IMR-90 (cell line): ENCODE measurements around the gene DNAJC27. TPM values are rescaled to one million over a fixed set of nuclear protein-coding genes. Genes with fewer than 3 reads are reported as not detected.

Experiments used
- ATAC-seq: fragments of 200-7000 bp; cut with Tn5 transposase; 2 replicates; pipeline ENCODE4 v1.9.1; 2020; ENCODE audit warnings: low read depth, mild to moderate bottlenecking, moderate library complexity
- BruUV-seq: library from RNA; stranded (reverse); fragments of 400-500 nt; replicated peaks from 2 replicates; lab custom pipeline; 2021; lab: Mats Ljungman, UMichigan
- CTCF ChIA-PET: fragments of 300-600 bp; formaldehyde crosslinking; extraction: SDS; loops from one replicate; lab custom pipeline; 2021; ENCODE audit warnings: antibody characterized with exemption; lab: Yijun Ruan, JAX
- POLR2A ChIA-PET: fragments of 300-600 bp; sonication (Branson Sonifier 250); formaldehyde crosslinking; loops from one replicate; lab custom pipeline; 2022; ENCODE audit warnings: antibody characterized with exemption; ENCODE audit not compliant: unreplicated experiment; lab: Charles Lee
- DNase-seq: peaks from one replicate; pipeline ENCODE4 v3.0.0; 2013
- H2AFZ ChIP-seq: replicated peaks from 2 replicates; pipeline ENCODE3; 2013; ENCODE audit warnings: low read length, mild to moderate bottlenecking; ENCODE audit not compliant: poor library complexity
- H2AK5ac ChIP-seq: 2 replicates; pipeline ENCODE4 v1.6.1; 2013; ENCODE audit warnings: low read depth, low read length, inconsistent platforms
- H2AK9ac ChIP-seq: replicated peaks from 2 replicates; pipeline ENCODE3; 2013; ENCODE audit warnings: mild to moderate bottlenecking, low read depth, low read length, moderate library complexity; ENCODE audit not compliant: poor library complexity
- H2BK120ac ChIP-seq: 2 replicates; pipeline ENCODE4 v1.6.1; 2013; ENCODE audit warnings: low read depth, low read length, inconsistent platforms
- H2BK15ac ChIP-seq: 3 replicates; pipeline ENCODE4 v1.6.1; 2013; ENCODE audit warnings: low read depth, low read length, inconsistent platforms
- H2BK20ac ChIP-seq: 2 replicates; pipeline ENCODE4 v1.6.1; 2013; ENCODE audit warnings: low read depth, mild to moderate bottlenecking, inconsistent platforms, low read length, moderate library complexity
- H2BK5ac ChIP-seq: 2 replicates; pipeline ENCODE4 v1.6.1; 2013; ENCODE audit warnings: mild to moderate bottlenecking, low read depth, low read length, inconsistent platforms; ENCODE audit not compliant: poor library complexity, severe bottlenecking
- H3K14ac ChIP-seq: replicated peaks from 2 replicates; pipeline ENCODE4 v1.6.1; 2013; ENCODE audit warnings: low read depth, low read length, inconsistent platforms
- H3K18ac ChIP-seq: 2 replicates; pipeline ENCODE4 v1.6.1; 2013; ENCODE audit warnings: low read depth, low read length, control low read depth
- H3K23ac ChIP-seq: 2 replicates; pipeline ENCODE4 v1.6.1; 2013; ENCODE audit warnings: low read depth, low read length, inconsistent platforms
- H3K27ac ChIP-seq: 2 replicates; pipeline ENCODE4 v1.5.1; 2013; ENCODE audit warnings: mild to moderate bottlenecking, control low read depth, low read length; ENCODE audit not compliant: insufficient read depth
- H3K27me3 ChIP-seq: 2 replicates; pipeline ENCODE4 v1.6.1; 2013; ENCODE audit warnings: low read length; ENCODE audit not compliant: control insufficient read depth, insufficient read depth
- H3K36me3 ChIP-seq: 2 replicates; pipeline ENCODE4 v1.6.1; 2013; ENCODE audit warnings: low read length, mixed read lengths; ENCODE audit not compliant: control insufficient read depth, insufficient read depth
- H3K4ac ChIP-seq: 2 replicates; pipeline ENCODE4 v1.6.1; 2013; ENCODE audit warnings: low read depth, low read length, inconsistent platforms
- H3K4me1 ChIP-seq: 2 replicates; pipeline ENCODE4 v1.6.1; 2013; ENCODE audit warnings: low read length, mixed read lengths; ENCODE audit not compliant: control insufficient read depth, insufficient read depth
- H3K4me2 ChIP-seq: 2 replicates; pipeline ENCODE4 v1.6.1; 2013; ENCODE audit warnings: low read depth, mild to moderate bottlenecking, control low read depth, low read length, moderate library complexity
- H3K4me3 ChIP-seq: 2 replicates; pipeline ENCODE4 v1.5.1; 2013; ENCODE audit warnings: low read depth, mild to moderate bottlenecking, control low read depth, low read length, moderate library complexity; ENCODE audit not compliant: insufficient read depth
- H3K56ac ChIP-seq: 2 replicates; pipeline ENCODE4 v1.6.1; 2013; ENCODE audit warnings: low read length, inconsistent platforms; ENCODE audit not compliant: insufficient read depth; ENCODE audit errors: extremely low read depth
- H3K79me1 ChIP-seq, 2 experiments: 2 replicates each; pipeline ENCODE4 v1.6.1; 2013; ENCODE audit warnings: low read length in 2 of 2, inconsistent platforms in 1 of 2, low read depth in 1 of 2
- H3K9ac ChIP-seq: 2 replicates; pipeline ENCODE4 v1.6.1; 2013; ENCODE audit warnings: low read depth, low read length, control low read depth
- H3K9me1 ChIP-seq: 2 replicates; pipeline ENCODE4 v1.6.1; 2013; ENCODE audit warnings: low read length, inconsistent platforms; ENCODE audit not compliant: insufficient read depth
- H3K9me3 ChIP-seq: 2 replicates; pipeline ENCODE4 v1.6.1; 2013; ENCODE audit warnings: low read length; ENCODE audit not compliant: control insufficient read depth, insufficient read depth
- H4K20me1 ChIP-seq: 2 replicates; pipeline ENCODE4 v1.6.1; 2013; ENCODE audit warnings: low read length, inconsistent platforms; ENCODE audit not compliant: insufficient read depth
- H4K5ac ChIP-seq: 2 replicates; pipeline ENCODE4 v1.6.1; 2013; ENCODE audit warnings: mild to moderate bottlenecking, low read depth, low read length, control low read depth
- H4K8ac ChIP-seq, 2 experiments: 2 replicates each; pipeline ENCODE4 v1.6.1; 2013; ENCODE audit warnings: low read depth in 2 of 2, low read length in 2 of 2, control low read depth in 1 of 2, inconsistent platforms in 1 of 2
- H4K91ac ChIP-seq: 2 replicates; pipeline ENCODE4 v1.6.1; 2013; ENCODE audit warnings: low read depth, low read length, inconsistent platforms; ENCODE audit not compliant: insufficient read depth
- BHLHE40 ChIP-seq: fragments of 150-350 bp; IDR thresholded peaks from 2 replicates; pipeline ENCODE4 v1.6.1; 2016; ENCODE audit warnings: mild to moderate bottlenecking, low read depth, low read length
- CEBPB ChIP-seq: IDR thresholded peaks from 2 replicates; pipeline ENCODE4 v1.6.1; 2012; ENCODE audit warnings: low read depth, low read length, improper control_type of control experiment
- CHD1 ChIP-seq: IDR thresholded peaks from 2 replicates; pipeline ENCODE4 v1.6.1; 2012; ENCODE audit warnings: low read depth, low read length, improper control_type of control experiment
- CTCF ChIP-seq: conservative IDR thresholded peaks from 2 replicates; pipeline ENCODE4 v1.5.1; 2012; ENCODE audit warnings: mild to moderate bottlenecking, low read depth, low read length, improper control_type of control experiment
- ELK1 ChIP-seq: fragments of 150-350 bp; IDR thresholded peaks from 2 replicates; pipeline ENCODE4 v1.6.1; 2016; ENCODE audit warnings: low read depth, mild to moderate bottlenecking, low read length, moderate library complexity, borderline replicate concordance
- FOS ChIP-seq: fragments of 150-350 bp; IDR thresholded peaks from 2 replicates; pipeline ENCODE4 v1.6.1; 2016; ENCODE audit warnings: low read depth, low read length
- MAFK ChIP-seq: IDR thresholded peaks from 2 replicates; pipeline ENCODE4 v1.6.1; 2012; ENCODE audit warnings: low read depth, low read length, improper control_type of control experiment
- MAZ ChIP-seq: IDR thresholded peaks from 2 replicates; pipeline ENCODE4 v1.6.1; 2012; ENCODE audit warnings: low read depth, mild to moderate bottlenecking, low read length, improper control_type of control experiment, moderate library complexity, borderline replicate concordance
- MXI1 ChIP-seq: IDR thresholded peaks from 2 replicates; pipeline ENCODE4 v1.6.1; 2012; ENCODE audit warnings: low read depth, mild to moderate bottlenecking, low read length, moderate library complexity, borderline replicate concordance
- NFE2L2 ChIP-seq: fragments of 150-350 bp; IDR thresholded peaks from 2 replicates; pipeline ENCODE4 v1.6.1; 2016; ENCODE audit warnings: low read depth, mild to moderate bottlenecking, low read length
- POLR2A ChIP-seq: IDR thresholded peaks from 2 replicates; pipeline ENCODE4 v1.6.1; 2012; ENCODE audit warnings: mild to moderate bottlenecking, low read depth, low read length
- RAD21 ChIP-seq: IDR thresholded peaks from 2 replicates; pipeline ENCODE4 v1.6.1; 2012; ENCODE audit warnings: low read length, improper control_type of control experiment
- RCOR1 ChIP-seq: IDR thresholded peaks from 2 replicates; pipeline ENCODE4 v1.6.1; 2012; ENCODE audit warnings: mild to moderate bottlenecking, low read length, improper control_type of control experiment; ENCODE audit not compliant: insufficient replicate concordance
- RFX5 ChIP-seq: IDR thresholded peaks from 2 replicates; pipeline ENCODE4 v1.8.0; 2012; ENCODE audit warnings: low read depth, mild to moderate bottlenecking, low read length, moderate library complexity
- SMC3 ChIP-seq: fragments of 150-350 bp; IDR thresholded peaks from 2 replicates; pipeline ENCODE4 v1.6.1; 2016; ENCODE audit warnings: low read depth, mild to moderate bottlenecking, antibody characterized with exemption, low read length, moderate library complexity
- WGBS, 2 experiments: methylation state at CpG; one replicate each; pipeline versions ENCODE4 v1.1.5 to v1.1.7; 2013; ENCODE audit warnings: missing lambda C conversion rate in 2 of 2; ENCODE audit not compliant: insufficient read length in 1 of 2; ENCODE audit errors: extremely low coverage in 2 of 2; 5-methylcytosine and 5-hydroxymethylcytosine counted together
- dilution Hi-C: fragments of 300-500 bp; cut with HindIII; formaldehyde crosslinking; loops from one replicate; pipeline ENCODE4 v1.14.3; 2018; ENCODE audit warnings: low sequenced_read_pairs; ENCODE audit not compliant: unreplicated experiment
- in situ Hi-C: fragments of 300-500 bp; cut with MboI; formaldehyde crosslinking; loops from 3 replicates; pipeline ENCODE4 v1.14.3; 2019; ENCODE audit warnings: low sequenced_read_pairs, inconsistent platforms, mixed read lengths
- intact Hi-C: fragments of 100-400 bp; cut with micrococcal nuclease; formaldehyde crosslinking; loops from 2 replicates; pipeline ENCODE4 v1.10.0; 2022
- polyA plus RNA-seq, 3 experiments: library from polyadenylated mRNA; depleted of rRNA; stranded (reverse); fragments of >200 nt; gene quantifications; 2 replicates each; pipeline ENCODE4 v1.2.3, GENCODE V29; 2012; ENCODE audit warnings: low replicate concordance in 1 of 3
- total RNA-seq: library from RNA; depleted of rRNA; stranded (reverse); fragments of >200 nt; gene quantifications from 2 replicates; pipeline ENCODE4 v1.2.3, GENCODE V29; 2012
- TF ChIP-seq, protein P1 (sequence below): fragments of 150-350 bp; IDR thresholded peaks from 2 replicates; pipeline ENCODE4 v1.6.1; 2017; ENCODE audit warnings: mild to moderate bottlenecking, antibody characterized with exemption, low read length, low read depth

DNAJC27 gene
- total and polyA plus RNA-seq, 2 of the 4 experiments (the other 2 are of a cell fraction), result 1.6 to 2.0 TPM

GRCh38 chr2:24958411-24958935 lies 13.3 kb downstream of the DNAJC27 start:
- in situ Hi-C loops (no loop called here), intact Hi-C loops (no loop called here), dilution Hi-C loops (no loop called here)
- Histone ChIP-seq H2AFZ (no peak overlapping the region), H3K4me3 (no peak overlapping the region), H4K20me1 (no peaks in the 10 kb centered on the region), H3K4me2 (no peak overlapping the region), H2AK9ac (peak overlapping the region; percentile 62), H3K9ac (no peak overlapping the region), H2BK20ac (no peak overlapping the region), H2BK15ac (no peak overlapping the region), H3K56ac (no peak overlapping the region), H3K79me1 (0 out of 4 replicates have a peak, but pooled peaks cover 0 to 3% of the 10 kb centered on the region in 2 experiments), H2AK5ac (no peak overlapping the region), H4K5ac (no peak overlapping the region), H3K36me3 (peaks cover 27% of the 10 kb centered on the region), H3K9me3 (0 out of 2 replicates have a peak, but pooled peaks cover 2% of the 10 kb centered on the region), H3K27me3 (no peaks in the 10 kb centered on the region), H3K4me1 (no peaks in the 10 kb centered on the region), H2BK5ac (no peak overlapping the region), H3K14ac (no peak overlapping the region), H3K18ac (no peak overlapping the region), H3K4ac (no peak overlapping the region), H4K91ac (no peak overlapping the region), H3K23ac (no peak overlapping the region), H2BK120ac (no peak overlapping the region), H4K8ac (no peak overlapping the region), H3K9me1 (no peaks in the 10 kb centered on the region), H3K27ac (no peak overlapping the region)
- ATAC-seq, result no peak
- ChIA-PET CTCF (no interaction called here), POLR2A (no interaction called here)
- TF ChIP-seq BHLHE40 (no peak), CTCF (no peak), FOS (no peak), RFX5 (no peak), MAFK (no peak), POLR2A (no peak), NFE2L2 (no peak), CEBPB (no peak), RAD21 (no peak), SMC3 (no peak), MXI1 (no peak), ELK1 (no peak), CHD1 (no peak), RCOR1 (no peak), MAZ (no peak)
- TF ChIP-seq, protein P1, sequence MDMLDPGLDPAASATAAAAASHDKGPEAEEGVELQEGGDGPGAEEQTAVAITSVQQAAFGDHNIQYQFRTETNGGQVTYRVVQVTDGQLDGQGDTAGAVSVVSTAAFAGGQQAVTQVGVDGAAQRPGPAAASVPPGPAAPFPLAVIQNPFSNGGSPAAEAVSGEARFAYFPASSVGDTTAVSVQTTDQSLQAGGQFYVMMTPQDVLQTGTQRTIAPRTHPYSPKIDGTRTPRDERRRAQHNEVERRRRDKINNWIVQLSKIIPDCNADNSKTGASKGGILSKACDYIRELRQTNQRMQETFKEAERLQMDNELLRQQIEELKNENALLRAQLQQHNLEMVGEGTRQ, result no peak
- WGBS, 2 experiments, result no CpG with 5 or more reads among the region's 3 CpGs
- no peak for DNase-seq
- BruUV-seq, result no TSS peak
